HepG2 (cell line): Measurements from ENCODE around the gene PPME1. TPM values are rescaled to one million over a fixed set of nuclear protein-coding genes. Genes with fewer than 3 reads are reported as not detected.
"Not testable (repeated sequence)": the region's sequence is repeated elsewhere in the genome, so short reads cannot be mapped to it uniquely, and the experiment has no call there.

Source experiments
- ATAC-seq: fragments of 200-7000 bp; cut with Tn5 transposase; 3 replicates; pipeline ENCODE4 v1.9.1; 2020; ENCODE audit warnings: mild to moderate bottlenecking, moderate library complexity
- BruUV-seq: library from RNA; stranded (reverse); fragments of 400-500 nt; replicated peaks from 2 replicates; lab custom pipeline; 2021; lab: Mats Ljungman, UMichigan
- CTCF ChIA-PET: fragments of 300-600 bp; formaldehyde crosslinking; extraction: SDS; loops from one replicate; lab custom pipeline; 2021; ENCODE audit warnings: low total read pairs, inconsistent platforms, low intra/inter-chr PET ratio; lab: Yijun Ruan, JAX
- POLR2A ChIA-PET: fragments of 350-600 bp; sonication (Branson Sonifier 250); formaldehyde crosslinking; loops from one replicate; lab custom pipeline; 2020; ENCODE audit warnings: antibody characterized with exemption, inconsistent platforms; lab: Yijun Ruan, JAX
- DNase-seq: peaks from one replicate; pipeline ENCODE4 v3.0.0-alpha.2; 2015; ENCODE audit warnings: low spot score
- FAIRE-seq: peaks from 3 replicates; lab custom pipeline; 2011; peaks lifted over from hg19 to GRCh38; lab: Jason Lieb, UNC
- H2AFZ ChIP-seq: one replicate; pipeline ENCODE4 v1.6.1; 2011; ENCODE audit warnings: low read length, inconsistent platforms
- H3K27ac ChIP-seq: fragments of 300-600 bp; 3 replicates; pipeline ENCODE4 v1.8.0; 2011; ENCODE audit warnings: mixed run types, mild to moderate bottlenecking, mixed read lengths, low read length, inconsistent platforms; ENCODE audit not compliant: insufficient read depth; ENCODE audit errors: extremely low read length
- H3K27me3 ChIP-seq, 2 experiments: fragments of 200-600 bp in 1 of 2; 2 replicates in 1 of 2; 3 replicates in 1 of 2; pipeline versions ENCODE4 v1.6.0 to v1.8.0; 2011; ENCODE audit warnings: low read length in 2 of 2, mild to moderate bottlenecking in 2 of 2, moderate library complexity in 2 of 2, inconsistent platforms in 1 of 2; ENCODE audit not compliant: insufficient read depth in 2 of 2, control insufficient read depth in 1 of 2
- H3K36me3 ChIP-seq, 2 experiments: fragments of 200-600 bp in 1 of 2; replicated peaks in 1 of 2; 2 replicates in 1 of 2; 3 replicates in 1 of 2; pipeline versions ENCODE4 v1.5.1 to v1.8.0; 2011; ENCODE audit warnings: low read length in 2 of 2, inconsistent platforms in 1 of 2; ENCODE audit not compliant: insufficient read depth in 2 of 2, control insufficient read depth in 1 of 2
- H3K4me1 ChIP-seq: 2 replicates; pipeline ENCODE4 v1.5.1; 2012; ENCODE audit warnings: low read length, inconsistent platforms; ENCODE audit not compliant: insufficient read depth
- H3K4me2 ChIP-seq: 2 replicates; pipeline ENCODE4 v1.6.0; 2011; ENCODE audit warnings: low read depth, low read length, inconsistent platforms
- H3K4me3 ChIP-seq, 3 experiments: fragments of 200-600 bp in 1 of 3; sonication (generic), shearing (Covaris generic) in 1 of 3; replicated peaks in 1 of 3; 2 replicates each; pipeline ENCODE4 v1.5.1; 2011 to 2016; ENCODE audit warnings: low read length in 3 of 3, inconsistent platforms in 2 of 3, low read depth in 2 of 3, mild to moderate bottlenecking in 2 of 3, control low read depth in 1 of 3, mixed read lengths in 1 of 3; ENCODE audit not compliant: insufficient read depth in 1 of 3
- H3K79me2 ChIP-seq: one replicate; pipeline ENCODE4 v1.6.1; 2011; ENCODE audit warnings: low read length, inconsistent platforms; ENCODE audit not compliant: insufficient read depth
- H3K9ac ChIP-seq: 2 replicates; pipeline ENCODE4 v1.6.0; 2011; ENCODE audit warnings: mild to moderate bottlenecking, low read depth, low read length, inconsistent platforms; ENCODE audit not compliant: insufficient read depth
- H3K9me3 ChIP-seq: 2 replicates; pipeline ENCODE4 v1.5.1; 2012; ENCODE audit warnings: mild to moderate bottlenecking, low read length
- H4K20me1 ChIP-seq: 2 replicates; pipeline ENCODE4 v1.6.0; 2011; ENCODE audit warnings: inconsistent platforms, mild to moderate bottlenecking, low read length, moderate library complexity; ENCODE audit not compliant: insufficient read depth
- AHR ChIP-seq: IDR thresholded peaks from 2 replicates; pipeline ENCODE4 v1.6.1; 2018; ENCODE audit warnings: missing genetic modification reagents, missing compliant biosample characterization
- SMARCE1 ChIP-seq: fragments of 450-650 bp; IDR thresholded peaks from 2 replicates; pipeline ENCODE4 v1.6.1; 2017; ENCODE audit warnings: borderline replicate concordance
- TRIM24 ChIP-seq: sonication (generic); formaldehyde crosslinking; IDR thresholded peaks from 2 replicates; pipeline ENCODE4 v1.8.0; 2022; ENCODE audit warnings: mild to moderate bottlenecking, missing genetic modification reagents
- WGBS: methylation state at CpG from one replicate; pipeline ENCODE4 v1.1.6; 2017; ENCODE audit warnings: low lambda C conversion rate; 5-methylcytosine and 5-hydroxymethylcytosine counted together
- in situ Hi-C: cut with HindIII; loops from 2 replicates; pipeline ENCODE4 v1.10.0; 2017; ENCODE audit warnings: low pct_unique_long_range_greater_than_20kb; ENCODE audit not compliant: extremely low pct_ligation_motif_present
- intact Hi-C: fragments of 100-400 bp; cut with micrococcal nuclease; formaldehyde crosslinking; loops from one replicate; pipeline ENCODE4 v1.10.0; 2022; ENCODE audit not compliant: unreplicated experiment
- polyA plus RNA-seq, 8 experiments: library from polyadenylated mRNA; depleted of rRNA in 3 of 8; stranded (reverse) in 7 of 8; unstranded in 1 of 8; fragments of >200 nt; fragmentation: Illumina TruSeq in 4 of 8; extraction: Trizol in 4 of 8; gene quantifications; 2 replicates each; pipeline versions ENCODE4 v1.2.1 to v1.2.3, GENCODE V29; 2011 to 2016; ENCODE audit warnings: low read depth in 4 of 8, missing spikeins in 1 of 8, mixed read lengths in 1 of 8; ENCODE audit not compliant: insufficient read depth in 1 of 8
- total RNA-seq, 5 experiments: library from RNA; depleted of rRNA; stranded (reverse); fragments of >200 nt; fragmentation: Illumina TruSeq; extraction: Trizol; gene quantifications; 2 replicates each; pipeline ENCODE4 v1.2.3, GENCODE V29; 2016; ENCODE audit warnings: low read depth in 1 of 5
- TF ChIP-seq, protein P1 (sequence below): IDR thresholded peaks from 2 replicates; pipeline ENCODE4 v1.6.1; 2016; ENCODE audit warnings: low read depth, missing genetic modification reagents, missing compliant biosample characterization

Gene PPME1
- total and polyA plus RNA-seq, 2 of the 13 experiments (the other 11 are each of a cell fraction or from before 2014, with no cell fraction given), result 31.3 to 56.0 TPM

GRCh38 chr11:74139151-74139918, 31.8 kb upstream of the PPME1 start (continued):
- TF ChIP-seq, protein P1, sequence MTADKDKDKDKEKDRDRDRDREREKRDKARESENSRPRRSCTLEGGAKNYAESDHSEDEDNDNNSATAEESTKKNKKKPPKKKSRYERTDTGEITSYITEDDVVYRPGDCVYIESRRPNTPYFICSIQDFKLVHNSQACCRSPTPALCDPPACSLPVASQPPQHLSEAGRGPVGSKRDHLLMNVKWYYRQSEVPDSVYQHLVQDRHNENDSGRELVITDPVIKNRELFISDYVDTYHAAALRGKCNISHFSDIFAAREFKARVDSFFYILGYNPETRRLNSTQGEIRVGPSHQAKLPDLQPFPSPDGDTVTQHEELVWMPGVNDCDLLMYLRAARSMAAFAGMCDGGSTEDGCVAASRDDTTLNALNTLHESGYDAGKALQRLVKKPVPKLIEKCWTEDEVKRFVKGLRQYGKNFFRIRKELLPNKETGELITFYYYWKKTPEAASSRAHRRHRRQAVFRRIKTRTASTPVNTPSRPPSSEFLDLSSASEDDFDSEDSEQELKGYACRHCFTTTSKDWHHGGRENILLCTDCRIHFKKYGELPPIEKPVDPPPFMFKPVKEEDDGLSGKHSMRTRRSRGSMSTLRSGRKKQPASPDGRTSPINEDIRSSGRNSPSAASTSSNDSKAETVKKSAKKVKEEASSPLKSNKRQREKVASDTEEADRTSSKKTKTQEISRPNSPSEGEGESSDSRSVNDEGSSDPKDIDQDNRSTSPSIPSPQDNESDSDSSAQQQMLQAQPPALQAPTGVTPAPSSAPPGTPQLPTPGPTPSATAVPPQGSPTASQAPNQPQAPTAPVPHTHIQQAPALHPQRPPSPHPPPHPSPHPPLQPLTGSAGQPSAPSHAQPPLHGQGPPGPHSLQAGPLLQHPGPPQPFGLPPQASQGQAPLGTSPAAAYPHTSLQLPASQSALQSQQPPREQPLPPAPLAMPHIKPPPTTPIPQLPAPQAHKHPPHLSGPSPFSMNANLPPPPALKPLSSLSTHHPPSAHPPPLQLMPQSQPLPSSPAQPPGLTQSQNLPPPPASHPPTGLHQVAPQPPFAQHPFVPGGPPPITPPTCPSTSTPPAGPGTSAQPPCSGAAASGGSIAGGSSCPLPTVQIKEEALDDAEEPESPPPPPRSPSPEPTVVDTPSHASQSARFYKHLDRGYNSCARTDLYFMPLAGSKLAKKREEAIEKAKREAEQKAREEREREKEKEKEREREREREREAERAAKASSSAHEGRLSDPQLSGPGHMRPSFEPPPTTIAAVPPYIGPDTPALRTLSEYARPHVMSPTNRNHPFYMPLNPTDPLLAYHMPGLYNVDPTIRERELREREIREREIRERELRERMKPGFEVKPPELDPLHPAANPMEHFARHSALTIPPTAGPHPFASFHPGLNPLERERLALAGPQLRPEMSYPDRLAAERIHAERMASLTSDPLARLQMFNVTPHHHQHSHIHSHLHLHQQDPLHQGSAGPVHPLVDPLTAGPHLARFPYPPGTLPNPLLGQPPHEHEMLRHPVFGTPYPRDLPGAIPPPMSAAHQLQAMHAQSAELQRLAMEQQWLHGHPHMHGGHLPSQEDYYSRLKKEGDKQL (CRISPR knock-in tag), result no peak
- TF ChIP-seq AHR (CRISPR knock-in tag), result no peak
- TF ChIP-seq TRIM24 (CRISPR knock-in tag), result no peak
- no peak for TF ChIP-seq SMARCE1

DNA sequence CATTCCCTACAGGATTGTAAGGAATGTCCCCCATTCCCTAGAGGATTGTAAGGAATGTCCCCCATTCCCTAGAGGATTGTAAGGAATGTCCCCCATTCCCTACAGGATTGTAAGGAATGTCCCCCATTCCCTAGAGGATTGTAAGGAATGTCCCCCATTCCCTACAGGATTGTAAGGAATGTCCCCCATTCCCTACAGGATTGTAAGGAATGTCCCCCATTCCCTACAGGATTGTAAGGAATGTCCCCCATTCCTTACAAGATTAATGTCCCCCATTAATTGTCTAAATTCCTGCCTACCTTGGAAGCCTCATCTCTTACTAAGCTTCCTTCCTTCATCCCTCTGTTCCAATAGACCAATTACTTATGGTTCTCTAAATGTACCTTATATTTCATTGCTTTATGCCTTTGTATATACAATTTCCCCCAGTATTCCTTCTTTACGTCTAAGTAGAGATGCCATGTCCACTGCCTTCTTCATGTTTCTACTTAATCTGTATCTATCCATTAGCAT, 31.1 kb upstream of the PPME1 start:
- H3K79me2 ChIP-seq, H3K27ac ChIP-seq, ATAC-seq, H3K9ac ChIP-seq, intact Hi-C loops, CTCF ChIA-PET, BruUV-seq, H3K36me3 ChIP-seq, DNase-seq, in situ Hi-C loops, H3K9me3 ChIP-seq, H4K20me1 ChIP-seq, H3K4me2 ChIP-seq, H3K27me3 ChIP-seq, H2AFZ ChIP-seq, H3K4me3 ChIP-seq, FAIRE-seq: not testable (repeated sequence)
- POLR2A ChIA-PET, result interaction anchor here (1.8 kb wide), 1 partner anchor 30 kb away, joined by 4 read pairs; the partner anchor contains the start of gene C2CD3
- WGBS, result 98% methylated on average over 1 of the region's 1 CpG
- peaks cover 32% of the 10 kb centered on the region for H3K4me1 ChIP-seq
